IPS-18c (cell line): ENCODE results near the gene NTN3.
"Not testable (repeated sequence)": the region's sequence is repeated elsewhere in the genome, so short reads cannot be mapped to it uniquely, and the experiment has no call there.

Experiments
- H3K4me3 ChIP-seq: 2 replicates; pipeline ENCODE4 v1.7.0; 2013; ENCODE audit warnings: low read depth, mild to moderate bottlenecking, low read length, moderate library complexity; ENCODE audit not compliant: insufficient read depth
- H3K9me3 ChIP-seq: one replicate; pipeline ENCODE4 v1.6.1; 2013; ENCODE audit warnings: mild to moderate bottlenecking, low read length, moderate library complexity; ENCODE audit not compliant: control insufficient read depth, insufficient read depth

NTN3 gene

GRCh38 chr16:2472488-2472864 is 1.4 kb downstream of the NTN3 start:
- no peaks in the 10 kb centered on the region for H3K9me3 ChIP-seq
- no peak overlapping the region for H3K4me3 ChIP-seq

GRCh38 chr16:2472885-2473445 is 1.9 kb downstream of the NTN3 start:
- no peak overlapping the region for H3K4me3 ChIP-seq
- H3K9me3 ChIP-seq: no peaks in the 10 kb centered on the region

- Histone ChIP-seq H3K9me3 (no peaks in the 10 kb centered on the region), H3K4me3 (peak overlapping the region; percentile 24; the same call in 1 of the 2 replicates)
Measured at GRCh38 chr16:2473446-2473926, 2.4 kb downstream of the NTN3 start.

GRCh38 chr16:2473999-2474876 is 3.1 kb downstream of the NTN3 start:
- Histone ChIP-seq H3K9me3 (no peaks in the 10 kb centered on the region), H3K4me3 (peak overlapping the region; percentile 73)

GRCh38 chr16:2474877-2475412 is 3.8 kb downstream of the NTN3 start, which contains the start of gene TBC1D24:
TBC1D24 (plus strand) TSS chr16:2475127; CDS start chr16:2496149, 21,022 bp downstream.
- peak within 1 kb of the TSS; percentile 79 for H3K4me3 ChIP-seq

GRCh38 chr16:2475413-2476344 is 4.6 kb downstream of the NTN3 start:
- Histone ChIP-seq H3K4me3 (peak overlapping the region; percentile 79), H3K9me3 (no peaks in the 10 kb centered on the region)

More at GRCh38 chr16:2474877-2475412, 3.8 kb downstream of the NTN3 start, which contains the start of gene TBC1D24:
- no peaks in the 10 kb centered on the region for H3K9me3 ChIP-seq

- Histone ChIP-seq H3K9me3 (no peaks in the 10 kb centered on the region), H3K4me3 (peak overlapping the region; percentile 79; the same call in 1 of the 2 replicates)
Measured at GRCh38 chr16:2476345-2476720, 5.2 kb downstream of the NTN3 start.

- Histone ChIP-seq H3K4me3 (no peak overlapping the region), H3K9me3 (no peaks in the 10 kb centered on the region)
Measured at GRCh38 chr16:2476741-2477140, 5.6 kb downstream of the NTN3 start.

GRCh38 chr16:2477327-2477726 is 6.2 kb downstream of the NTN3 start:
- Histone ChIP-seq H3K9me3 (no peaks in the 10 kb centered on the region), H3K4me3 (no peak overlapping the region)

GRCh38 chr16:2478279-2478678 is 7.2 kb downstream of the NTN3 start:
- Histone ChIP-seq H3K9me3 (no peaks in the 10 kb centered on the region), H3K4me3 (no peak overlapping the region)

GRCh38 chr16:2479996-2480395 is 8.9 kb downstream of the NTN3 start:
- H3K4me3 ChIP-seq, H3K9me3 ChIP-seq: not testable (repeated sequence)

- Histone ChIP-seq H3K4me3 (no peak overlapping the region), H3K9me3 (no peaks in the 10 kb centered on the region)
Measured at GRCh38 chr16:2480948-2481347, 9.9 kb downstream of the NTN3 start.

- Histone ChIP-seq H3K4me3 (no peak overlapping the region), H3K9me3 (no peaks in the 10 kb centered on the region)
Measured at GRCh38 chr16:2481676-2482075, 10.6 kb downstream of the NTN3 start.

GRCh38 chr16:2482249-2482648 is 11.2 kb downstream of the NTN3 start:
- no peaks in the 10 kb centered on the region for H3K9me3 ChIP-seq
- no peak overlapping the region for H3K4me3 ChIP-seq

- Histone ChIP-seq H3K4me3 (no peak overlapping the region), H3K9me3 (no peaks in the 10 kb centered on the region)
Measured at GRCh38 chr16:2482708-2483534, 11.8 kb downstream of the NTN3 start.
